KBM-7 (cell line): Measurements from ENCODE around the gene GRAMD4.
"Not testable (repeated sequence)": the region's sequence is repeated elsewhere in the genome, so short reads cannot be mapped to it uniquely, and the experiment has no call there.

Experiments used
- DNase-seq: peaks from one replicate; pipeline ENCODE4 v3.0.0-alpha.2; 2015
- in situ Hi-C: fragments of 300-500 bp; cut with MboI; formaldehyde crosslinking; loops from 2 replicates; pipeline ENCODE4 v1.14.3; 2020; ENCODE audit warnings: low sequenced_read_pairs, low pct_unique_long_range_greater_than_20kb, mixed read lengths

The GRAMD4 gene

GRCh38 chr22:46632646-46633249 is 12.6 kb downstream of the GRAMD4 start:
- DNase-seq, result no peak
- in situ Hi-C loops, result no loop called here

- in situ Hi-C loops, result no loop called here
- DNase-seq, result no peak
These were observed 13.2 kb downstream of the GRAMD4 start for GRCh38 chr22:46633334-46633890.

GRCh38 chr22:46634011-46634699 is 14.0 kb downstream of the GRAMD4 start:
- DNase-seq, result no peak
- in situ Hi-C loops, result no loop called here

- DNase-seq, in situ Hi-C loops: not testable (repeated sequence)
These were observed 14.9 kb downstream of the GRAMD4 start for GRCh38 chr22:46634973-46635685.

GRCh38 chr22:46635756-46636155 is 15.6 kb downstream of the GRAMD4 start:
- no peak for DNase-seq
- in situ Hi-C loops, result no loop called here

GRCh38 chr22:46636221-46637002 is 16.2 kb downstream of the GRAMD4 start:
- in situ Hi-C loops, result no loop called here
- no peak for DNase-seq

- in situ Hi-C loops, result no loop called here
- DNase-seq, result no peak
These were observed 17.8 kb downstream of the GRAMD4 start for GRCh38 chr22:46637711-46638600.

GRCh38 chr22:46638601-46639431 is 18.6 kb downstream of the GRAMD4 start:
- in situ Hi-C loops, result no loop called here
- no peak for DNase-seq

GRCh38 chr22:46639843-46640242 is 19.7 kb downstream of the GRAMD4 start:
- no peak for DNase-seq
- in situ Hi-C loops, result no loop called here

- no peak for DNase-seq
- in situ Hi-C loops, result no loop called here
These were observed 20.3 kb downstream of the GRAMD4 start for GRCh38 chr22:46640293-46641055.

- in situ Hi-C loops, result no loop called here
- DNase-seq, result no peak
These were observed 21.7 kb downstream of the GRAMD4 start for GRCh38 chr22:46641811-46642266.

GRCh38 chr22:46642840-46643480 is 22.8 kb downstream of the GRAMD4 start:
- in situ Hi-C loops, result not testable (repeated sequence)

GRCh38 chr22:46646531-46647215 is 26.5 kb downstream of the GRAMD4 start:
- DNase-seq, result no peak

More at GRCh38 chr22:46642840-46643480, 22.8 kb downstream of the GRAMD4 start:
- not testable (repeated sequence) for DNase-seq

GRCh38 chr22:46648225-46648820 is 28.1 kb downstream of the GRAMD4 start:
- in situ Hi-C loops, DNase-seq: not testable (repeated sequence)

More at GRCh38 chr22:46646531-46647215, 26.5 kb downstream of the GRAMD4 start:
- in situ Hi-C loops, result no loop called here
